ENCODE measurements around the gene MYH9.
"Not testable (repeated sequence)": the region's sequence is repeated elsewhere in the genome, so short reads cannot be mapped to it uniquely, and the experiment has no call there.

MYH9 gene

DNA sequence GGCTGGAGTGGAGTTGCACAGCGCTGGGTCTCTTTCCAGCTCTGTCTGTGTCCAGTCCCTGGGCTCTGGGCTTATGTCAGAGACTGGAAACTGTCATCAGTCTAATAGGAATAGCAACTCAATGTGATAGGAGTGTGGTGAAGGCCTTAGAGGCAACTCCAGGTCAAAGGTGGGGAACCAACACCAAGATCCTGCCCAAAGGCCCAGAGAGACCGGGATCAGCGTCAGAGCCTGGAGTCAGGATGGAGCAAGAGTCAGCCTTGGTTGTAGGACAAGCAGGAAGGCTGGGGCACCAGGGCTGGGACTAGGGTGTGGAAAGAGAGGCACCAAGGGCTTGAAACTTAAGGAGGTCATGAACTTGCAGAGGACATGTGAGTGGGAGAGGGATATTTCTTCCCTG is 125.5 kb downstream of the MYH9 start:
- not testable (repeated sequence) for FAIRE-seq

DNA sequence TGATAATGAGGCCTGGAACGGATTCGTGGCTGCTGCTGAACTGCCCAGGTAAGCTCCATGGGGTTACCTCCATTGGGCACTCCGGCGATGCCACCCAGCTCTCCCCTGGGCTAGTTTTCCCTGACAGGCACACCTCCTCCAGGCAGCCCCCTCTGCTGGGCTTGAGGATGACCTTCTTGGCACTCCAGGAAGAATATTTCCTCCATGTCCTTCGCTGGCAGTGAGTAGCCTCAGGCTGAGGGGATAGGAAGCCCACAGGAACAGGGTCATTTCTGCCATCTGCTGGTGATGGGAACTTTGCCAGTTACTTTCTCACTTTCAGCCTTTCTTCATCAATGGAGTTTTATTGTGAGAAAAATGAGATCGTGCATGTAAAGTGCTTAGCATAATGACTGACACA is 126.1 kb downstream of the MYH9 start:
- not testable (repeated sequence) for FAIRE-seq

DNA sequence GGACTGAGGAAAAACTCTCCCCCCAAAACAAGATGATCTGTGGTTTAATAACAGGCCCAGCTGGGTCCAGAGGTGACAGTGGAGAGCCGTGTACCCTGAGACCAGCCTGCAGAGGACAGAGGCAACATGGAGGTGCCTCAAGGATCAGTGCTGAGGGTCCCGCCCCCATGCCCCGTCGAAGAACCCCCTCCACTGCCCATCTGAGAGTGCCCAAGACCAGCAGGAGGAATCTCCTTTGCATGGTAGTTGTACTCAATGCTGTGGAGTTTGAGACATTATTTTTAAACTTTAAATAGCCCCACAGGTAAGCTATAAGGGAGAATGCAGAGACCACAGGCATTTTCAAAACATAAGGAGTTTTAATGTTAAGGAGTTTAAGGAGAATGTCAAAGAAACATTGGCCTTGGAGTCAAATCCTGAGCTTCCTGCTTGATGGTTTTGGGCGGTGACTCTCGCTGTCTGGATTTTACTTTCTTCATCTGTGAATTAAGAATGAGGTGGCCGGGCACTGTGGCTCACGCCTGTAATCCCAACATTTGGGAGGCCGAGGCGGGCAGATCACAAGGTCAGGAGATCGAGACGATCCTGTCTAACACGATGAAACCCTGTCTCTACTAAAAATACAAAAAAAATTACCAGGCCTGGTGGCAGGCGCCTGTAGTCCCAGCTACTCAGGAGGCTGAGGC is 128.0 kb downstream of the MYH9 start:
- no peak for FAIRE-seq

DNA sequence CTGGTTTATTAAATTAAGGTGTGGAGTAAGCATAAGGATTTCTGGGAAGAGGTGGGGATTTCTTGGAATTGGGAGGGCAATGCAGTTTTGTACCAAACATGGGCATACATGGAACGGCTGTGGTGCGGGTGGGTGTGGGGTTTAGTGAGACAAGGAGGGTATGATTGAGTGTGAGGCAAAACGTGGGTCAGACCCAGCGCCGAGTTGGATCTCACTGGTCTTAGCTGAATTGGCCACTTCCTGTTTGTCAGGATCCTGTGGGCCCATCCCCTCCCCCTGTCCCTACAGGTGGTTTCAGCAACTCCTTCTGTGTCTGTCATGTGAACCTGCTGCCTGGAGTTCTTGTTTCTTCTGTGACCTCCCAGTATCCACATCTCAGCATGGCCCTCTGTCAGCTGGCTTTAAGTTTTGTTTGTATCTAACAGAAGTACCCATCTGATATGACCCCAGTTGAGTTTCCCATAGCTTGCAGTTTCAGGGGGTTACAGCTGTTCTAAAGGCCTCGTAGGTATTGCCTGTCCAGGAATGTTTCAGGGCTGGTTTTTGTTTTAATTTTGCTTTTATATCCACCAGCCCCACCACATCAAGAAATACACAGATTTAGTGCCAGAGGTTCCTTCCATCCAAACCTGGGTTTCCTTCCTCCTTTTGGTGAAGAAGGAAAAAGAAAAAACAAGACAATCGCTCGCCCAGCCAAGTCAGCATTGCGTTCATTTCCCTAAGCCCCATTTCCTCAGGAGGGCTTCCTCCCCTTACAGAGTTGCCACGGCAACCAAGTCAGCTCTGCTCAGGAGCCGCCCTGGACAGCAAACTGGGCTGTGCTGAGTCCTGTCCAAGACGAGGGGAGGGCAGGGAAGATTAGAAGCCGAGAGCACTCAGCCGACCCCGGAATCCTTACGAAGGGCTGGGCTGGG is 128.8 kb downstream of the MYH9 start:
- no peak for FAIRE-seq

DNA sequence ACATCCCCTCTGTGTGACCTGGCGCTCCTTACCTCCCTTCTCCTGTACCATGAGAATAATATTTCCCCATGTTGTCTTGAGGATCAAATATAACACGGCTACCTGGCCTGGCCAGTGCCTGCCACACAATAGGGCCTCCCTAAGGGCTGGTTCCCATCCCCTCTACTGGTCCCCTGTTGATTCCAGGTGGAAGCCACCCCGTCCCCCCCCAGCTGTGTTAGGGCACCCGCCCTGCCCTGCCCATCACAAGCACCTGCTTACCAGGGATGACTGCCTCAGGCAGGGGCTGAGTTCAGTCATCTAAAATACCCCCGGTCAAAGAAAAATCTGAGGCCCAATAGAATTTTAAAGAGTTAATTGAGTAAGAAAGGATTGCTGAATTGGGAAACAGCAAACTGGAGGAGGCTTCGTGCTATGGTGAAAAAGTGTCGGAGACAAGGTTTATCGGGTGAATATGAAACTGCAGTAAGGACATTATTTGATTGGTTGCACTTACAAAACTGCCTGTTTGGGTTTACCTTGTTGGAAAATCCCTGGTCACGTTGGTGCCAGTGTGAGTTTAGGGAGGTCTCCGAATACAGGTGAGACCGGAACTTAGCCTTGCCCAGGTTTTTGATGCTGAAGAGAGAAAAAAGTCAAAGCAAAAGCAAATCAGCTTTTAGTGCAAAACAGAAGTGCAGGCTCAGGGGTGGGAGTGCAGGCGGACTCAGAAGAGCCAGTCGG is 129.7 kb downstream of the MYH9 start:
- FAIRE-seq: no peak

DNA sequence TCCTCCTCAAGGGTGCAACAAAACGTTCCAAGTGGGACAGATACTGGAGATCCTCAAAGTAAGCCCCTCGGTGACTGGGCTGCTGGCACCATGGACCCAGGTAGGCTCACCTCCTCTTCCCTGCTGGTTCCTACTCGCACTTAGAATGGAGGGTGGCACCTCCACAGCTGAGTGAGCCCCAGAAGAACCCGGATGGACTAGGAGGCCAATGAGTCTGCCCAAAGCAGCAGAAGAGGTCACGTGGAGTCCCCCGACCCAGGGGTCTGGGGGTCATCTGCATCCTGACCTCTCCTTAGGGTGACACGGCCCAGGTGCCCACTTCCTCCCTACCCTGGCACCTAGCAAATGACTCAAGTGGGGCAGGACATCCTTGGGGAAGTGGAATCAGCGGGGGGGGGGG is 130.5 kb downstream of the MYH9 start:
- FAIRE-seq: no peak

DNA sequence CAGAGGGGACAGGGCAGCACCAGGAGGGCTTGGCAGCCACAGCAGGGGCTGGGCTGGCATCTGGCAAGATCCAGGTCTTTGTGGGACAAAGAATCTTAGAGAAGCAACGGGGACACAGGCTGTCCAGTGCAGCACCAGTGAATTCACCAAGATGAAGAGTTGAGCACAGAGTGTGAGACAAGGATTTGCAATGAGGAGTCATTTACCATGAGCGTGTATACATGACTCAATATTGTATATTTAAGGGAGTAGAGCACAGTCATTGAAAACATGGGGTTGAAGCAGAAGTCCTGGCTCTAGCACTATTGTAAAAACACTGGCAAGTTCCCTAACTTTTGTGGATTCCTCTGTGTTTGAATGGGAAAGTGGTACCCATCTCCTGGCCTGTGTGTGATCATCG is 131.3 kb downstream of the MYH9 start:
- no peak for FAIRE-seq

DNA sequence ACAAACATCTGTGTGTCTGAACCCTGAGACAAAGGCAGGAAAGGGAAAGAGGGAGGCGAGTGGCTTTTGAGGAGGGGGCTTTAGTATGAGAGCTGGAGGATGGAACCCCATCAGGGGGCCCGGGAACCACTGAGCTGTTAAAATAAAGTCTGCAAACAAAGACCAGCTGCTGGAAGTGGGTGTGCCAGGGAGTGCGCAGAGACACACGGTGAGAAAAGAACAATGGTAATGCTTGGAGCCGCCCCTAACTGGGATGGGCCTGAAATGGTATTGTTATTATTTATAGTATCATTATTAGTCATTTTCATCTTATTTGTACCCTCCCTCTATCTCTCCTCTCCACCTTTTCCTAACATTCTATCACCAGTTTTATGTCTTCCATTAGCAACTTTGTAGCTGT is 132.2 kb downstream of the MYH9 start:
- FAIRE-seq: not testable (repeated sequence)

DNA sequence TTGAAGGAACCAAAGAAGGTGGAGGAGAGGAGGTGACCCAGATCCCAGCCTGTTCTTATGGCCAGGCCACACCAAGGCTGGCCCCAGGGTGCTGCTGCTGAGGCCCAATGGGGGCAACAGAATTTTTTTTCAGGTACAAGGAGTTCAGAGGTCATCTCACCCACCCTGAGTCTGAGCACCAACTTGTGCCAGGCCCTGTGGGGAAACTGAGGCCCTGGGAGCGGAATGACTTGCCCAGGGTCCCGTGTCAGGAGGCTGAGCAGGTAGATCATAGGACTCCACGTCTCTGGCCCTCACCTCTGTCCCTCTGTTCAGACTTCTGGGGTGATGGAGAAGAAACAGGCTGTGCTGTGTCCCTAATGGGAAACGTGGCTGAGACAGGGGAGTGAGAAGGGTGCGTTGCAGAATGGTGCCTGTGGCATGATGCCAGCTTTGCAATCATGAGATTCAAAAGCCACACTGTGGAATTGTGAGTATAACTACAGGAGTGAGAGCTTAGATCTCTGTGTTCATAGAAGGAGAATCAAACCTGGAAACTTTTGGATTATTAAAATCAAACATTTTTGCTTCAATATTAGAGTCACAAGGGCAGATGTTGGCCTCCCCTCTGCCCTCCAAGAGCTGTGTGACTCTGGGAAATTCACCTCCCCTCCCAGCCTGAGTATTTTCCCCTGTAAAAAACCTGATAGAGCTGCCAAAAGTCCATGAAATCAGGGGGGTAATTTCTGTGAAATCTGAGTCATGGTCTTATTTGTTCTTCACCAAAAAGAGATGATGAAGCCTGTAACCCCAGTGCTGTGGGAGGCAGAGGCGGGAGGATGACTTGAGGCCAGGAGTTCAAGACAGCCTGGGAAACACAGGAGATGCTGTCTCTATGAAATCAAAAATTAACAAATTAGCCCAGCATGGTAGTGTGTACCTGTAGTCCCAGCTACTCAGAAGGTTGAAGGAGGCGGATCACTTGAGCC is 134.0 kb downstream of the MYH9 start:
- no peak for FAIRE-seq

DNA sequence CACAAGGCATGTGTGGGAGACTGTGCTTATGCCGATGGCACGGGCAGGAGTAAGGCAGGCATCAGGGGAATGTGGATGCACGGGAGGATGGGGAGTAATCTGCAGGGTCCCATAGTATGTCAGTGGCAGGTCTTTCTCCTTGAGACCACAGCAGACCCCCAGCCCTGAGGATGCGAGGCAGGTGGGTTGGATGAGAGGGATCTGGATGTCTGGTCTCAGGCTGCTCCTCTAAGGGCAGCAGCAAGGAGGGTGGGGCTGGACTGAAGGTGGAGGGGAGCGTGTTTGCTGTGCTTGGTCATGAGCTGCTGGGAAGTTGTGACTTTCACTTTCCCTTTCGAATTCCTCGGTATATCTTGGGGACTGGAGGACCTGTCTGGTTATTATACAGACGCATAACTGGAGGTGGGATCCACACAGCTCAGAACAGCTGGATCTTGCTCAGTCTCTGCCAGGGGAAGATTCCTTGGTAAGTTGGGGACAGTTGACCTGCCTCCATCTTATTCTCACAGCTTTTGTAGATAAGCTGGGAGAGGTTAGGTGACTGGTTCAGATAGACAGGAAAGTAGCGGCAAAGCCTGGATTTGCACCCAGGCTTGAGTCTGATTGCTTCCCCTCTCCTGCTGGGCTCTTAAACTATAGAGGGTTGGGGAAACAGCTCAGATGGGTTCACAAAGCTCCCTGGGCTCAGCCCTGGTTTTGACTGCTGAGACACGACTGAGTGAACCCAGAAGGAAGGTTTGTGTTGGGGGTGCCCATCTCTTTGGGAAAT is 134.8 kb downstream of the MYH9 start, which contains the start of gene APOL1:
APOL1 (plus strand) TSS at position 380 of the 769 bp plus-strand sequence. CDS start 1,823 bp downstream, outside the sequence.
- FAIRE-seq: no peak

DNA sequence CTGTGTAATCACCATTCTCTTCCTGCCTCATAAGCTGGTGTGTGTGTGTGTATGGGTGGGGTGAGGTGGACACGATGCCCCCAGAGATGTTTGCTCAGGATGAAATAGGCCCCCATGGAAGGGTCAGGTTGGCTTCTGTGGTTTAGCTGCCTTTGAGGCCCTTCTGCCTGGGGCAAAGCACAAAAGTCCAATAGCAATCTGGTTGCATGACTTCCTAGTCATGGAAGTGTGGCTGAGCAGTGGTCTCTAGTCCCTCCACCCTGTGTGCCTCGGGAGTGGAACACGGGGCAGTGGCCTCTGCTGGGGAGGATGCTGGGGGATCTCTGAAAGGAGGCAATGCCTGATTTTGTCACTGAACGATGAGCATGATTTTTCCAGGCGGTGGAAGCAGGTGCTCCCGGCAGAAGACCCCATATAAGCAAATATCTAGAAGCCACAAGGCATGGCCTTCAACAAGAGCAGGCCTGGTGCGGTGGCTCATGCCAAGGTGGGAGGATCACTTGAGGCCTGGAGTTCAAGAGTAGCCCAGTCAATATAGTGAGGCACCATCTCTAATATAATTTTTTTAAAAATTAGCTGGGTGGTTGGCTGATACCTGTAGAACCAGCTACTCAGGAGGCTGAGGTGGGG is 135.7 kb downstream of the MYH9 start:
- not testable (repeated sequence) for FAIRE-seq

DNA sequence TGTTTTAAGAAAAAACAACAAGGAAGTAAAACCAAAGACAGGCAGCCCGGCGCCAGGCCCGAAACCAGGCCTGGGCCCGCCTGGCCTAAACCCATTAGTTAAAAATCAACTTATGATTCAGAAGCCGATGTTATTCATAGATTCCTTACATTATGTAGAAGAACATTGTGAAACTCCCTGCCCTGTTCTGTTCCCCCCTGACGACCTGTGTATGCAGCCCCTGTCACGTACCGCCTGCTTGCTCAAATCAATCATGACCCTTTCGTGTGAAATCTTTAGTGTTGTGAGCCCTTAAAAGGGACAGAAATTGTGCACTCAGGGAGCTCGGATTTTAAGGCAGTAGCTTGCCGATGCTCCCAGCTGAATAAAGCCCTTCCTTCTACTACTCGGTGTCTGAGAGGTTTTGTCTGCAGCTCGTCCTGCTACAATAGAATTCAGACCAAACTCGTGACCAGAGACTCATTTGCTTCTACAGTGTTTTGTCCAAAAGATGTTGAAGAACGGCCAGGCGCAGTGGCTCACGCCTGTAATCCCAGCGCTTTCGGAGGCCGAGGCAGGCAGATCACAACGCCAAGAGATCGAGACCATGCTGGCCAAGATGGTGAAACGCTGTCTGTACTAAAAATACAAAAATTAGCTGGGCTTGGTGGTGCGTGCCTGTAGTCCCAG is 137.3 kb downstream of the MYH9 start:
- not testable (repeated sequence) for FAIRE-seq

DNA sequence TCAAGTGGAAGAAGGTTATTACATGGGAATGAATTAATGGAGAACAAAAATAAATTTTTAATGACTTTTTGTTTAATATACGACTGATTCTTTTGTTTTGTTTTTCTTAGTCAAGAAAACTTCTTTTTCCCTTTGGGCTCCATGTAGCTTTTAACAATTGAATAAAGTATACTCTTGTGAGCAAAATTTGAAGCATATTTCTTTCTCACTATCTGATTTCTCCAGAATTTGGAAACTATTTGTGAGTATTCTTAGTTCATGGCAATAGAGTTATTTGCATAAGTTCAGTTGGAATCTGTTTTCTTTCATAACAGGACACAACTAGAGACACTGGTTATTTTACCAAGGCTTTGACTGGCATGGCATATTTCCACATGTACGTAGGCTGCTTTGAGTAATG is 138.6 kb downstream of the MYH9 start:
- FAIRE-seq: peak; percentile 31

DNA sequence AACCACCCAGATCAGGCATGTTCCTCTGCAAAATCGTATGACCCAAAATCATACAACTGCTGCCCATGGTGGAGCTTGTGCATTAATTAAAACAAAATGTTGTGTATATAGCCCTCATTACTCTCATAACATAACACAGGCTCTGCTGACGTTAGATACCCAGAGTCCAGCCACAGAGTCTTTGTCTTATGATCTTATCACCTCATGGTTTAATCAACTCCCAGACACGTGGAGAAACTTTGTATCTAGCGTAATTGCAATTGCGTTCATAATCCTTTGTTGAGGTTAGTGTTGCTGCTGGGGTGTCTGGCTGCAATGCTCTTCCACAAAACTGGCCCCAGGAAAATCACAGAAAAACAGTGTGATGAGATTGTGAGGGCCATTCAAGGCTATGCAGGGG is 139.8 kb downstream of the MYH9 start:
- no peak for FAIRE-seq

DNA sequence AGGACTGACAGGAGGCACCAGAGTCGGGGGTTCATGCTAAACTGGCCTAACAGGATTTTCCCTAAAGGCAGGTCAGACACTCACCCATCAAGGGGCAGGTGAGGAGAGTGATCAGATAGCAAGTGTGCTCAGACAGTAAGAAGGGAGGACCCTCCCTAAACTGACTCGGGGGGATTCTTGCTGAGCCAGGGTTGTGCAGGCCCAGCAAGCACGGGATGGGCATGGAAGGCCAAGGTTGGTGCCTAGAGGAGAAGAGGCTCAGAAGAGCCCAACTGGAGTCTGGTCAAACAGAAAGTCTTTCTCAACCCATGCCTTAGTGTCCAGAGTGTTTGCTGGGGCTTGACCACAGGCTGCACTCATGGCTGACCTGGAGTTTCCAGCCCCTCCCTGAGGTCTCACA is 141.0 kb downstream of the MYH9 start:
- FAIRE-seq: no peak

DNA sequence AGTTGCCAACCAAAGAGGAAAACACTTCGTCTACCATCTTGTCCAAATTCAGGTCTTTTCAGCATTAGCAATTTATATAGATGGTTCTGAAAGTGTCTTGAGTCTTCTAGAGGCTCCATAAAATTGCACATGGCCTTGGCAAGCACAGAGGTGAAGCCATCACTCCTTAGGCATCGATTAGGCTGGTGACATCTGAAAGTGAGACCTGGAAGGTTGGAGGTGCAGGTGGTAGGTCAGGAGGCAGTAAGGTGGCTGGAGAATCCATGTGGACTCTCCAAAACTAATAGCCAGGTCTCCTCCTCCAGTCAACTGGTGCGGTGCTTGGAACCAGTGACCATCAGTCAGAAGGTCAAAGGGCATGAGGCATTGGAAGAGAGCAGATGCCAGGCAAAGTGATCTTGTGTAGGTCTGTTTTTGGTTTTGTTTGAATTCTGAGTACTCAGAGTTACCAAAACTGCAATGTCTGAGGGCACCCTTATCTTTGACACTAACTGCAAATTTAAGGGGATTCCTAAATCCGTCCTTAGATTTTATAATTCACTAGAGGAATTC is 141.9 kb downstream of the MYH9 start:
- no peak for FAIRE-seq

DNA sequence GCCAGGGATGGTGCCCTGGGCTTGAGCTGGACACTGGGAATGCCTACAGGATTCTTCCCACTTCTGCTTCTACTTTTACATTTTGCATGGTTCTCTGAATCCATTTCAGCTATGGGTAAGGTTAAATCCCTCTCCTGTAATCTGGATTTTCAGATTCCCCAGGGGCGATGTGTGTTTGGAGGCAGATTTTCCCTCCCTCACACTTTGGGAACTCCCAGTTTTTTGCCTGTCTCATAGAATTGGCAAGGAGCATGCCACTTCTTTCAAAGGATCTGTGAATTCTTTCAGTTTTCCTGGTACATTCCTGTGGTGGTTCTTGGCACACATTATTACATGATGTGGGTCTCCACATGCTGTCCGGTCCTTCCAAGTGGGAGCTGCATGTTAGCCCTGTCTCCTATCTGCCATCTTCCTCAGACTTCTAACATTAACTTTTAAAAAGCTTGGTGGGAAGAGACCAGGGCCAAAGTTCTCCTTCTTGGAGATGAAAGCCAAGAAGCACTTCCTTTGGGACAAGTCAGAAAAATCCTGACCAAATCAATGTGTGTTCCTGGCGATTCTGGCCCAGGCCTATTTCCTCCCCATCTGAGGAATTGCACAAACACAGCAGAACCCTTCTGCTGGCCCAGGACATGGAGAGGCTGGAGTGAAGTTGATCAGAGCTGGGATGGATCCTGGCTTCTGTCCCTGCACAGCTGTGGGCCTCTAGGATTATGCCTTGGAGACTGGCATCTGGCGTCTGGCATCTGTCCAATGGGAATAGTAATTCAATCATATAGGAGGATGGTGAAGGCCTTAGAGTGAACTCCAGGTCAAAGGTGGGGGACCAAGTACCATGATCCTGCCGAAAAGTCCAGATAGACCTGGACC is 143.0 kb downstream of the MYH9 start:
- FAIRE-seq: no peak

DNA sequence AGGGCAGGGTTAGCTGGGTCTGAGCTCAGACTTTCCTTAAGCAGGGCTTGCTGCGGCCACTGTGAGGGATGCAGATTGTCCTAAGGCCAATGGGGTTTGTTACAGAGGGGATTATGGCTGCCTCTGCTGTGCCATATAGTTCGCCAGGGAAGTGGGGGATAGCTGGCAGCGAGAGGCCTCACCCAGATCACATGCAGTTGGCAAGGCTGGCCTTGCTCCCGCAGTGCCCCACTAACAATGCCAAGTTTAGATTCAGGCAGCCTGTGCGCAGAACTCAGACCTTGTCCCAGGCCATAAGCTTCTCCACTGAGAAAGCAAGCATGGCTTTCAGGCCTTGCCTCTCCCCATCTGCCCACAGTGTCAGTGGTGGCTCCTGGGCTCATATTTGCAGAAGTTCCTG is 143.8 kb downstream of the MYH9 start:
- no peak for FAIRE-seq
